GM12801 (cell line): ENCODE results near the gene MED16.

Experiments
- TF ChIP-seq, protein P1 (sequence below): IDR thresholded peaks from one replicate; pipeline ENCODE4 v1.5.1; 2011; ENCODE audit warnings: control low read depth; ENCODE audit not compliant: insufficient read length; ENCODE audit errors: extremely low read depth

The MED16 gene

DNA sequence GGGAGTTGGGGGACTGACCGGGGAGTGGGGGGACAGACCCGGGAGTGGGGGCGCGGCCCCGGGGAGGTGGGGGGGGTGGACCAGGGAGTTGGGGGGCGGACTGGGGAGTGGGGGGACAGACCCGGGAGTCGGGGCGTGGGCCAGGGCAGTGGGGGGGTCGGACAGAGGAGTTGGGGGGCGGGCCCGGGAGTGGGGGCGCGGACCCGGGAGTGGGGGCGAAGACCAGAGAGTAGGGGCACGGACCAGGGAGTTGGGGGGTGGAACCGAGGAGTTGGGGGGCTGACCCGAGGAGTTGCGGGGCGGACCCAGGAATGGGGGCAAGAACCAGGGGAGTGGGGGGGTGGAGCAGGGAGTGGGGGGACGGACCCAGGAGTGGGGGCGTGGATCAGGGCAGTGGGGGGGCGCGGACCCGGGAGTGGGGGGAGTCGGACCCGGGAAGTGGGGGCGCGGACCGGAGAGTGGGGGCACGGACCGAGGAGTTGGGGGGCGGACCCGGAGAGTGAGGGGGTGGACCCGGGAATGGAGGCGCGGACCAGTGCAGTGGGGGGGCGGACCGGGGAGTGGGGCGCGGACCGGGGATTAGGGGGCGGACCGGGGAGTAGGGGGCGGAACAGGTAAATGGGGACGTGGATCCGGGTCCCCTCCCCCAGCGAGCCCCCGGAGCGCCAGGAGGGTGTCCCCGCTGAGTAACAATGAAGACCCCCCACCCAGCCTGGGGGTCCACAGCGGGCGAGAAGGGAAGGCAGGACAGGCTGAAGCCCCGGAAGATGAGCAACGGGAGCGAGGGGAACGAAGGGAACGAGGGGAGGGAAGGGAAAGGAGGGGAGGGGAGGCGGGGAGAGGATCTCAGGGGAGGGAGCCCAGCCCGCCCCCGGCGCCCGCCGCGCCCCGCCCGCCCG lies 19.4 kb upstream of the MED16 start:
- TF ChIP-seq, protein P1, sequence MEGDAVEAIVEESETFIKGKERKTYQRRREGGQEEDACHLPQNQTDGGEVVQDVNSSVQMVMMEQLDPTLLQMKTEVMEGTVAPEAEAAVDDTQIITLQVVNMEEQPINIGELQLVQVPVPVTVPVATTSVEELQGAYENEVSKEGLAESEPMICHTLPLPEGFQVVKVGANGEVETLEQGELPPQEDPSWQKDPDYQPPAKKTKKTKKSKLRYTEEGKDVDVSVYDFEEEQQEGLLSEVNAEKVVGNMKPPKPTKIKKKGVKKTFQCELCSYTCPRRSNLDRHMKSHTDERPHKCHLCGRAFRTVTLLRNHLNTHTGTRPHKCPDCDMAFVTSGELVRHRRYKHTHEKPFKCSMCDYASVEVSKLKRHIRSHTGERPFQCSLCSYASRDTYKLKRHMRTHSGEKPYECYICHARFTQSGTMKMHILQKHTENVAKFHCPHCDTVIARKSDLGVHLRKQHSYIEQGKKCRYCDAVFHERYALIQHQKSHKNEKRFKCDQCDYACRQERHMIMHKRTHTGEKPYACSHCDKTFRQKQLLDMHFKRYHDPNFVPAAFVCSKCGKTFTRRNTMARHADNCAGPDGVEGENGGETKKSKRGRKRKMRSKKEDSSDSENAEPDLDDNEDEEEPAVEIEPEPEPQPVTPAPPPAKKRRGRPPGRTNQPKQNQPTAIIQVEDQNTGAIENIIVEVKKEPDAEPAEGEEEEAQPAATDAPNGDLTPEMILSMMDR, result no peak

- TF ChIP-seq, protein P1, result no peak
Observed at GRCh38 chr19:911197-912033, 18.4 kb upstream of the MED16 start.

- TF ChIP-seq, protein P1, result no peak
Observed at GRCh38 chr19:907183-907853, 14.3 kb upstream of the MED16 start.

DNA sequence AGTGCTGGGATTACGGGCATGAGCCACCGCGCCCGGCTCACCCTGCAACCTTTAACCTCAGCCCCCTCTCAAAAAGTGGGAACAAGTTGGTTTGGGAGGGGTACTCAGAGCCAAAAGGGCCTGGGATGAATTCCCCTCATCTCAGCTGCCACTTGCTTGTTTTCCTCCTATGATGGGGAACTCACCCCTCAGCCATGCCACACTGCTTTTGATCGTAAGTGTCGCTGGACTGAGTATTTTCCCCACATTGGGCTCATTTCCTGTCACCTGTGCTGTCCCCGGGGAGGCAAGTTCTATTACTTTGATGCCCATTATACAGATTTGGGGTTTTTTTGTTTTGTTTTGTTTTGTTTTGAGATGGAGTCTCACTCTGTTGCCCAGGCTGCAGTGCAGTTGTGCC lies 13.5 kb upstream of the MED16 start:
- TF ChIP-seq, protein P1, result no peak

DNA sequence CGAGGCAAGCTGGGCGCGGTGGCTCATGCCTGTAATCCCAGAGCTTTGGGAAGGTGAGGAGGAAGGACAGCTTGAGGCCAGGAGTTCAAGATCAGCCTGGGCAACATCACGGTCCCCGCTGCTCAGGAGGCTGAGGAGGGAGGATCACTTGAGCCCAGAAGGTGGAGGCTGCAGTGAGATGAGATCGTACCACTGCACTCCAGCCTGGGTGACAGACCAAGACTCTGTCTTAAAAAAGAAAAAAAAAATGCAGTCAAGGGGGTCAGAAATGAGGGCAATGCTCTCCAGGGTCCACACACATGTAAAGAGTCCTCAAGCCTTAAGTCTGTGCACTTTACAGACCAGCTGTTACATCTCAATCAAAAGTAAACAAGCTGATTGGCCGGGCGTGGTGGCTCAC lies 11.6 kb upstream of the MED16 start:
- TF ChIP-seq, protein P1, result no peak

GRCh38 chr19:903266-903797 lies 10.3 kb upstream of the MED16 start:
- TF ChIP-seq, protein P1, result no peak
